Effector memory CD4-positive, alpha-beta T cell (primary cell): Measurements from ENCODE around the gene CAPN14.

ENCODE experiments used
- DNase-seq, 3 donors: peaks; one replicate each; pipeline ENCODE4 v3.0.0-alpha.2; 2020
- H3K27ac ChIP-seq: 2 replicates; pipeline ENCODE4 v1.7.0; 2013; ENCODE audit warnings: mild to moderate bottlenecking, low read length, moderate library complexity; ENCODE audit not compliant: insufficient read depth, poor library complexity, severe bottlenecking
- H3K27me3 ChIP-seq: replicated peaks from 2 replicates; pipeline ENCODE4 v1.7.0; 2013; ENCODE audit warnings: mild to moderate bottlenecking, low read length; ENCODE audit not compliant: insufficient read depth, control insufficient read depth, poor library complexity, severe bottlenecking
- H3K36me3 ChIP-seq: 2 replicates; pipeline ENCODE4 v1.7.0; 2013; ENCODE audit warnings: mild to moderate bottlenecking, low read length, moderate library complexity; ENCODE audit not compliant: control insufficient read depth, insufficient read depth
- H3K4me1 ChIP-seq: 2 replicates; pipeline ENCODE4 v1.7.0; 2013; ENCODE audit warnings: low read length, mild to moderate bottlenecking; ENCODE audit not compliant: control insufficient read depth, insufficient read depth, poor library complexity, severe bottlenecking
- H3K4me3 ChIP-seq: 2 replicates; pipeline ENCODE4 v1.7.0; 2013; ENCODE audit warnings: low read length, low read depth, mild to moderate bottlenecking; ENCODE audit not compliant: insufficient read depth, poor library complexity, severe bottlenecking
- H3K9me3 ChIP-seq: 2 replicates; pipeline ENCODE4 v1.7.0; 2013; ENCODE audit warnings: mild to moderate bottlenecking, low read length, moderate library complexity; ENCODE audit not compliant: control insufficient read depth

CAPN14 gene

GRCh38 chr2:31136732-31137131, 80.6 kb downstream of the CAPN14 start:
- H3K27me3 ChIP-seq, result peaks cover 28% of the 10 kb centered on the region
- no peak for DNase-seq
- no peak overlapping the region for H3K4me3 ChIP-seq
- peaks cover 11% of the 10 kb centered on the region for H3K4me1 ChIP-seq
- no peaks in the 10 kb centered on the region for H3K36me3 ChIP-seq
- no peaks in the 10 kb centered on the region for H3K9me3 ChIP-seq
- H3K27ac ChIP-seq, result no peak overlapping the region

- H3K27me3 ChIP-seq, result peaks cover 28% of the 10 kb centered on the region
Observed at GRCh38 chr2:31136000-31136399, 81.3 kb downstream of the CAPN14 start.

GRCh38 chr2:31134480-31134879, 82.8 kb downstream of the CAPN14 start:
- no peaks in the 10 kb centered on the region for H3K36me3 ChIP-seq
- no peak for DNase-seq
- H3K4me3 ChIP-seq, result no peak overlapping the region
- H3K4me1 ChIP-seq, result peaks cover 11% of the 10 kb centered on the region
- H3K9me3 ChIP-seq, result no peaks in the 10 kb centered on the region
- no peak overlapping the region for H3K27ac ChIP-seq
- peaks cover 28% of the 10 kb centered on the region for H3K27me3 ChIP-seq

More at GRCh38 chr2:31136000-31136399, 81.3 kb downstream of the CAPN14 start:
- Histone ChIP-seq H3K27ac (no peak overlapping the region), H3K4me1 (peaks cover 11% of the 10 kb centered on the region), H3K9me3 (no peaks in the 10 kb centered on the region), H3K36me3 (no peaks in the 10 kb centered on the region), H3K4me3 (no peak overlapping the region)
- DNase-seq, result no peak

GRCh38 chr2:31132786-31133185, 84.5 kb downstream of the CAPN14 start:
- peaks cover 8% of the 10 kb centered on the region for H3K4me1 ChIP-seq
- peaks cover 22% of the 10 kb centered on the region for H3K27me3 ChIP-seq
- H3K27ac ChIP-seq, result no peak overlapping the region
- no peaks in the 10 kb centered on the region for H3K9me3 ChIP-seq
- no peak for DNase-seq
- no peak overlapping the region for H3K4me3 ChIP-seq
- no peaks in the 10 kb centered on the region for H3K36me3 ChIP-seq

- Histone ChIP-seq H3K27ac (no peak overlapping the region), H3K4me1 (no peaks in the 10 kb centered on the region), H3K36me3 (no peaks in the 10 kb centered on the region), H3K4me3 (no peak overlapping the region), H3K9me3 (no peaks in the 10 kb centered on the region), H3K27me3 (peaks cover 15% of the 10 kb centered on the region)
- DNase-seq, result no peak
Observed at GRCh38 chr2:31131871-31132270, 85.4 kb downstream of the CAPN14 start.

- no peaks in the 10 kb centered on the region for H3K36me3 ChIP-seq
- no peak overlapping the region for H3K4me3 ChIP-seq
- no peak overlapping the region for H3K27ac ChIP-seq
- H3K27me3 ChIP-seq, result peaks cover 4% of the 10 kb centered on the region
- no peaks in the 10 kb centered on the region for H3K9me3 ChIP-seq
- DNase-seq, result no peak
- H3K4me1 ChIP-seq, result no peaks in the 10 kb centered on the region
Observed at GRCh38 chr2:31129375-31130171, 87.7 kb downstream of the CAPN14 start.

GRCh38 chr2:31127931-31128330, 89.4 kb downstream of the CAPN14 start:
- no peaks in the 10 kb centered on the region for H3K9me3 ChIP-seq
- peaks cover 4% of the 10 kb centered on the region for H3K27me3 ChIP-seq
- no peak for DNase-seq
- no peaks in the 10 kb centered on the region for H3K4me1 ChIP-seq
- no peak overlapping the region for H3K27ac ChIP-seq
- no peak overlapping the region for H3K4me3 ChIP-seq
- no peaks in the 10 kb centered on the region for H3K36me3 ChIP-seq

GRCh38 chr2:31125918-31126695, 91.2 kb downstream of the CAPN14 start:
- no peak for DNase-seq
- no peaks in the 10 kb centered on the region for H3K36me3 ChIP-seq
- no peaks in the 10 kb centered on the region for H3K4me1 ChIP-seq
- no peak overlapping the region for H3K4me3 ChIP-seq
- no peaks in the 10 kb centered on the region for H3K27me3 ChIP-seq
- H3K27ac ChIP-seq, result no peak overlapping the region
- no peaks in the 10 kb centered on the region for H3K9me3 ChIP-seq

GRCh38 chr2:31124904-31125303, 92.4 kb downstream of the CAPN14 start:
- no peak for DNase-seq
- Histone ChIP-seq H3K4me1 (no peaks in the 10 kb centered on the region), H3K4me3 (no peak overlapping the region), H3K9me3 (no peaks in the 10 kb centered on the region), H3K27ac (no peak overlapping the region), H3K36me3 (no peaks in the 10 kb centered on the region), H3K27me3 (no peaks in the 10 kb centered on the region)
